ENCODE measurements around the gene SLC1A7. TPM values are rescaled to one million over a fixed set of nuclear protein-coding genes. Genes with fewer than 3 reads are reported as not detected.

The SLC1A7 gene
- total and polyA plus RNA-seq, 2 experiments from 2014 or later = not detected

GRCh38 chr1:53071915-53072314, 70.5 kb downstream of the SLC1A7 start:
- Histone ChIP-seq H3K27ac (ENCODE audit: low read depth) (no peak overlapping the region), H3K4me2 (no peak overlapping the region), H3K27me3 (ENCODE audit: insufficient read depth) (no peaks in the 10 kb centered on the region), H3K4me1 (ENCODE audit: insufficient read depth) (no peaks in the 10 kb centered on the region), H3K79me2 (replicated peaks; ENCODE audit: insufficient read depth) (no peaks in the 10 kb centered on the region), H4K20me1 (replicated peaks; ENCODE audit: insufficient read depth) (no peaks in the 10 kb centered on the region), H3K36me3 (ENCODE audit: insufficient read depth) (no peaks in the 10 kb centered on the region), H3K9me2 (ENCODE audit: insufficient read depth) (no peaks in the 10 kb centered on the region), H2AFZ (no peak overlapping the region), H3F3A (replicated peaks; ENCODE audit: low read depth) (no peaks in the 10 kb centered on the region), H3K4me3 (no peak overlapping the region)
- TF ChIP-seq CTCF (conservative IDR thresholded peaks at IDR 0.05; ENCODE audit: low read depth in 2 of 2) = no peak
- no peak for TF ChIP-seq CREB1 (CRISPR knock-in tag; IDR thresholded peaks at IDR 0.05; ENCODE audit: low read depth)
- TF ChIP-seq JUNB (IDR thresholded peaks at IDR 0.05; ENCODE audit: unreplicated experiment) = no peak
- TF ChIP-seq POLR2AphosphoS5 (IDR thresholded peaks at IDR 0.05; ENCODE audit: low read depth) = no peak
- Mint-ChIP-seq H3K27me3 (ENCODE audit: insufficient read depth, low read depth, poor library complexity) (peaks cover 5% of the 10 kb centered on the region), H3K36me3 (ENCODE audit: low read depth) (no peaks in the 10 kb centered on the region), H3K4me3 (no peak overlapping the region), H3K27ac (no peak overlapping the region; the same call in 1 of the 2 replicates), H3K4me1 (peaks cover 2% of the 10 kb centered on the region; the same call in 2 of the 3 replicates), H3K9me3 (no peaks in the 10 kb centered on the region)
- DNase-seq (ENCODE audit: low spot score) = no peak
- ATAC-seq = no peak

- H3K36me3 ChIP-seq (ENCODE audit: insufficient read depth) = no peaks in the 10 kb centered on the region
- Mint-ChIP-seq H3K9me3 (no peaks in the 10 kb centered on the region), H3K36me3 (ENCODE audit: low read depth) (no peaks in the 10 kb centered on the region), H3K4me3 (no peak overlapping the region), H3K27ac (no peak overlapping the region; the same call in 1 of the 2 replicates), H3K27me3 (ENCODE audit: insufficient read depth, low read depth, poor library complexity) (peaks cover 5% of the 10 kb centered on the region), H3K4me1 (peaks cover 2% of the 10 kb centered on the region; the same call in 2 of the 3 replicates)
- no peaks in the 10 kb centered on the region for H3K9me2 ChIP-seq (ENCODE audit: insufficient read depth)
- no peak overlapping the region for H3K4me3 ChIP-seq
- H3K27me3 ChIP-seq (ENCODE audit: insufficient read depth) = no peaks in the 10 kb centered on the region
- no peak overlapping the region for H3K4me2 ChIP-seq
- no peak overlapping the region for H2AFZ ChIP-seq
- TF ChIP-seq EZH2phosphoT487 (IDR thresholded peaks at IDR 0.05; ENCODE audit: unreplicated experiment) = no peak
- TF ChIP-seq ZNF462 (CRISPR knock-in tag; IDR thresholded peaks at IDR 0.05) = no peak
- no peak for TF ChIP-seq EZH2 (IDR thresholded peaks at IDR 0.05; ENCODE audit: low read depth, unreplicated experiment)
- TF ChIP-seq ZNF114 (CRISPR knock-in tag; IDR thresholded peaks at IDR 0.05) = no peak
- no peak for TF ChIP-seq ZNF331 (CRISPR knock-in tag; IDR thresholded peaks at IDR 0.05; ENCODE audit: low read depth)
- no peak overlapping the region for H3K27ac ChIP-seq (ENCODE audit: low read depth)
- no peak for ATAC-seq
- no peaks in the 10 kb centered on the region for H3F3A ChIP-seq (replicated peaks; ENCODE audit: low read depth)
- H3K4me1 ChIP-seq (ENCODE audit: insufficient read depth) = no peaks in the 10 kb centered on the region
- DNase-seq (ENCODE audit: low spot score) = no peak
- H3K79me2 ChIP-seq (replicated peaks; ENCODE audit: insufficient read depth) = no peaks in the 10 kb centered on the region
- no peaks in the 10 kb centered on the region for H4K20me1 ChIP-seq (replicated peaks; ENCODE audit: insufficient read depth)
Measured at GRCh38 chr1:53071167-53071865, 71.1 kb downstream of the SLC1A7 start.
